GM19328 (cell line): Measurements from ENCODE around the gene BEST4.
"Not testable (repeated sequence)": the region's sequence is repeated elsewhere in the genome, so short reads cannot be mapped to it uniquely, and the experiment has no call there.

ENCODE experiments used
- ATAC-seq: cut with Tn5 transposase; IDR thresholded peaks from one replicate; pipeline ENCODE4 v1.9.1; 2021; ENCODE audit warnings: mild to moderate bottlenecking, moderate library complexity; ENCODE audit not compliant: unreplicated experiment

The BEST4 gene

DNA sequence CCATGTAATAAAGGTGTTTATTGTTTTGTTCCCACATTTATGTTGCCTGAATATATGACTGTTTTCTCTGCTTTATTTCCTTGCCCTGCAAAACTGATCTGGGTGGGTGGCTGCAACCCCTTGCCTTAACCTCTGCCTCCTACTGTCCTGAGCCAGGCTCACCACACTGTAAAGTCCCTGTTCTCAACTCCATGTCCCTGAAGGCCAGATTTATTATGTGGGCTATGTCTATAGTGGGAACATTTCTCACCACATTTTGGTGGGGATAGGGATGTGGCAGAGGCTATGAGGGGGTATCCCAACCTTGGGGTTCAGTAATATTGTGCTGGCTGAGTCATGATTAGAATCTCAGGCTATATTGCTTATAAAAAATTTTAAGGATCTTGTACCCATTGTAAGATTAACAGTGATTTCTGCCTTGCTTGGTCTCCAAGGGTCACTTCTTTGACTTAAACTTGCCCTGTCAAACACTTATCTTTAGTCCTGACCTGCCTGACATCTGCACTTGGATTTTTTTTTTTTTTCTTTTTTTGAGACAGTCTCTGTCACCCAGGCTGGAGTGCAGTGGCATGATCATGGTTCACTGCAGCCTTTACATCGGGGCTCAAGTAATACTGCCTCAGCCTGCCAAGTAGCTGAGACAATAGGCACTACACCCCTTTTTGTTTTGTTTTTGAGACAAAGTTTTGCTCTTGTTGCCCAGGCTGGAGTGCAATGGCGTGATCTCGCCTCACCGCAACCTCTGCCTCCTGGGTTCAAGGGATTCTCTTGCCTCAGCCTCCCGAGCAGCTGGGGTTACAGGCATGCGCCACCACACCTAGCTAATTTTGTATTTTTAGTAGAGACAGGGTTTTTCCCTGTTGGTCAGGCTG, 9.0 kb downstream of the BEST4 start:
- ATAC-seq: no peak

DNA sequence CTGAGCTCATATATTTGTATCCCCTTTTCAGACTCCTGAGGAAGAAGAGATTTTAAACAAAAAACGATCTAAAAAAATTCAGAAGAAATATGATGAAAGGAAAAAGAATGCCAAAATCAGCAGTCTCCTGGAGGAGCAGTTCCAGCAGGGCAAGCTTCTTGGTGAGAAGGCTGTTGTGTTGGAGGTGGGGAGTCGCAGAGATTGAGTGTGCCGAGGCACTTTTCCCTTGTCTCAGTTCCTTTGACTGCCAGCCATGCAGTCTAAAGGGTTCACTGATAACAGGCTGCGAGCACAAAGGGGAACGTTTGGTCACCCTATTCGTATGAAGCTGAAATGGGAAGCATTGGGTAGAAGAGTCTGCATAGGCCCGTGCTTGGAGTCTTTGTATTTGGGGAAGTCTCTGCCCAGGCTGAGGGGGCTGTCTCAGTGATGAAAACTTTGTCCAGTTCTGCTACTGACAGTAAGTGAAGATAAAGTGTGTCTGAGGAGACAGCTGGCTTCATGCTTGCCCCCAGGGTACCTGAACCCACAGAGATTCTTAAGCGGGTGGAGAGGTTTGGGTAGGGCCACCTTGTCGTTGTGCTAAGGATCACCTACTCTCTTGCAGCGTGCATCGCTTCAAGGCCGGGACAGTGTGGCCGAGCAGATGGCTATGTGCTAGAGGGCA, 9.9 kb downstream of the BEST4 start:
- no peak for ATAC-seq

DNA sequence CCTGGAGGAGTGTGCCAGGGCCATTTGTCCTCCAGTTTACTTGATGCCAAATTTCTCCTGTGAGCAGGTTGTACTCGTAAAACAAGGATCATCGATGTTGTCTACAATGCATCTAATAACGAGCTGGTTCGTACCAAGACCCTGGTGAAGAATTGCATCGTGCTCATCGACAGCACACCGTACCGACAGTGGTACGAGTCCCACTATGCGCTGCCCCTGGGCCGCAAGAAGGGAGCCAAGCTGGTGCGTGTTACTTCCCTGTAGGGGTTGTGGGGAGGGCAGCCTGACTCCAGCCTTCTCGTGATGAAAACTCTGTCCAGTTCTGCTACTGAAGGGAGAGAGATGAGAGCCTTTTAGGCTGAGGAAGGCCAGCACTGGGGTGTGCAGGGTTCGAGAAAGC, 10.4 kb downstream of the BEST4 start:
- no peak for ATAC-seq

DNA sequence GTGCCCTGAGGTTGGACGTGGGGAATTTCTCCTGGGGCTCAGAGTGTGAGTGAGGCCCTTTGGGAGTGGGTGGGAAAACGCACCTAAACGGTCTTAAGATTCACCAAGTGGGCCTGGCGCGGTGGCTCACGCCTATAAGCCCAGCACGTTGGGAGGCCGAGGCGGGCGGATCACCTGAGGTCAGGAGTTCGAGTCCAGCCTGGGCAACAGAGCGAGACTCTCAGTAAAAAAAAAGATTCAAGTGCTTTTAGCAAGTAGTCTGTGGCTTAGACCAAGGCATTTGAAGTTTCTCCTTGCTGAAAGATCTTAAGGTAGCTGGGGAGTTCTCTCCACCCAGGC, 11.3 kb downstream of the BEST4 start:
- no peak for ATAC-seq

DNA sequence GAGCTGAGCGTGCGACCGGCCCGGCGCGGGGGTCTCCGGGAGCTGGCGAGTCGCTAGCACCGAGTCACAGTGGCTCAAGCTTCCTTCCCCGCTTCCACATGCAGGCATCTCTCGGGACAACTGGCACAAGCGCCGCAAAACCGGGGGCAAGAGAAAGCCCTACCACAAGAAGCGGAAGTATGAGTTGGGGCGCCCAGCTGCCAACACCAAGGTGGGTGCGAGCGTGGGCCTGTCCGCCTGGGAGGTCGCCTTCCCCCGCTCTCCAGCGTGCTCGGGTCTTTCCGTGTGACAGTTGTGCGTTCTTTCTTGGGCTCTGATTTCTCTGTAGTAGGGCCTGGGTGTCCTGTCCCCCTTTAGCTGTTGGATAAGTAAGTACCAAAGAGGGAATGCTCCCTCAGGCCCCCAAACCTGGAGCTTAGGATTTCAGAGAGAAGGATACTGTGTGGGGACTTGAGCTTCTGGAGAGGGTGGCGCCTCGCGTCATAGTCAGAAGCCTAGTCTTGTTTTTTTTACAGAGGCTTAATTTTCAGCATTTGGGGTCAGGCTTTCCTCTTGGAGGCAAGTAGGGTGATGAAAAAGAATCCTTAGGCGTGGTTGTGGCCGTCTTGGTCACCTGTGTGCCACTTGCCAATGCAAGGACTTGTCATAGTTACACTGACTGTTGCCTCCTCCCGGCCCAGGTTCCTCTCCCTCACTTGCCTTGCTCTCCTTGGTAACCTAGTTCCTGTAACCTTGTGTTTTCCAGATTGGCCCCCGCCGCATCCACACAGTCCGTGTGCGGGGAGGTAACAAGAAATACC, 11.8 kb downstream of the BEST4 start:
- ATAC-seq: peak; percentile 17

DNA sequence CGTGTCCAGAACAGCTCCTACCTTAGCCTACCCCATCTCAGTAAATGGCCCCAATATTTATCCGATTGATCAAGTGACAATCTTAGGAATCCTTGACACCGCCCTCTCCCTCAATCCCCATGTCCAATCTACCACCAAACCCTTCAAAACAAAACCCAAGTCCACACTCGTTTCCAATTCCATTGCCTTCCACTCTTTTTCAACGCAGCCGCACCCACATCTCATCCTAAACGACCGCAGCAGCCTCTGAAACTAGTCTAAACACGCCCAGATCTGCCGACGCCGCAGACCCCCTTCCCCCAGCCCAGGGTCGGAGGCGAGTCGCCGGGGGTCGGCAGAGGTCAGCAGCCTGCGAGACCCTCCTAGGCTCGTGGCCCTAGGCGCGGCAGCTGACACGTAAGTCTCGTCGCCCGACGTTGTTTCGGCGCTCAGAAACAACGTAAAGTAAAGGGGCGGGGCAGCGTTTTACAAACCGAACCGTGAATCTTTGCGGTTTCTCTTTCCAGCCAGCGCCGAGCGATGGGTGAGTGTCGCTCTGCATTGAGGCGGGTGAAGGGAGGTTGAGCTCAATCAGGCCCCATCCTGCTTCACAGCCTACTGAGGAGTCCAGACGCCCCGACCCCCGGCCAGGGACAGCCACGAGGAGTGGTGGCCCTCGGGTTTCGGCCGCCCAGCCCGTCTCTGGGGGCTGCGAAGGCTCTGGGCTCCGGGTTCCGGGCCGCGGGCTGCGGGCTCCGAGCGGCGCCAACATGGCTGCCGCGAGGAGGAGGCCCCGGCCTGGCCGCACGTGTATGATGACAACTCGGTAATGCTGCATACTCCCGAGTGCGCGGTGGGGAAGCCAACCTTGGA, 12.7 kb downstream of the BEST4 start, which contains the start of gene RPS8:
TSS of gene RPS8 (plus strand) at position 463 of the 852 bp plus-strand sequence. CDS start at position 520, 57 bp downstream.
- peak; percentile 71 for ATAC-seq

DNA sequence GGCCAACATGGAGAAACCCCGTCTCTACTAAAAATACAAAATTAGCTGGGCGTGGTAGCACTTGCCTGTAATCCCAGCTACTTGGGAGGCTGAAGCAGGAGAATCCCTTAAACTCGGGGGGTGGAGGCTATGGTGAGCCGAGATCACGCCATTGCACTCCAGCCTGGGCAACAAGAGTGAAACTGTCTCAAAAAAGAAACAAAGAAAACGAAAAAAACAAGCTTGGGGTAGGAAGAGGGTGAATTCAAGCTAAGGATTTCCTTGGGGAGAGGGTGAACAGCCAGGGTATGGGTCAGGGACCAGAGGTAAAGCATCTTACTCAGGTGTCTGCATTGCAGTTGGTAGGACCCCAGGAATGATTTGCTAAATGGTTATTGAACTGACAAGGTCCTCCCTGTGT, 21.5 kb downstream of the BEST4 start:
- ATAC-seq: not testable (repeated sequence)

DNA sequence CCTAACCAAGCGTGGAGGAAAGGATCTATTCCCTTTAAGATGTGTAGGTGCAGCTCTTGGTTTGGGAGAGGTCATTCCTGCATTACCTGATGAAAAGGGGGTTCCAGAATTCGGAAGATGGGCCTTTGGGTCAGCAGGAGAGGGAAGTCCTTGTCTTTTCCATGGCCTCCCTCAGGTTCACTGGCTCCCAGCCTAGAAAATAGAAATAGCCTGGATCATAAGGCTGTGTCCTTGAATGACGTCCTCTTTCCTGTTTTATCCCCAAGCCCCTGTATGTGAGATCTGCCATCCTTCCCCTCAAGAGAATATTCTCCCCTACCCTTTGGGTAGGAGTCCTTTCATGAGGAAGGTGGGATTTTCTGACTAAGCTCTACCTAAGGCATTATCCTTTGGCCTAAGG, 27.1 kb downstream of the BEST4 start:
- ATAC-seq: no peak

DNA sequence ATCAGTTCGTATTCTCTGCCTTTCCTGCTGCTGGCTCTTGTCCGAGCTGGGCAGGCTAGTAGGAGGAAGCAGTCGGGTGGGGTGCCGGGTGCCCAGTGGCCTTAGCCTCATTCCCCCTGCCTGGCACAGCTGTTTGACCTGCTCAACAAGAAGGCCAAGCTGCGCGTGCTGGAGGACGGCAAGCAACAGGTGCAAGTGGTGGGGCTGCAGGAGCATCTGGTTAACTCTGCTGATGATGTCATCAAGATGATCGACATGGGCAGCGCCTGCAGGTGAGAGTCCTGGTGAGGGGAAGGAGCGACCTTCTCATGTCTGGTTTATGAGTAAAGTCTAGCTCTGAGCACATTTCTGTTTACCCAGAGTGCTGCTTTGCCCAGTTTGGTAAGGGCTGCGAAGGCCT, 28.9 kb downstream of the BEST4 start:
- ATAC-seq: no peak

DNA sequence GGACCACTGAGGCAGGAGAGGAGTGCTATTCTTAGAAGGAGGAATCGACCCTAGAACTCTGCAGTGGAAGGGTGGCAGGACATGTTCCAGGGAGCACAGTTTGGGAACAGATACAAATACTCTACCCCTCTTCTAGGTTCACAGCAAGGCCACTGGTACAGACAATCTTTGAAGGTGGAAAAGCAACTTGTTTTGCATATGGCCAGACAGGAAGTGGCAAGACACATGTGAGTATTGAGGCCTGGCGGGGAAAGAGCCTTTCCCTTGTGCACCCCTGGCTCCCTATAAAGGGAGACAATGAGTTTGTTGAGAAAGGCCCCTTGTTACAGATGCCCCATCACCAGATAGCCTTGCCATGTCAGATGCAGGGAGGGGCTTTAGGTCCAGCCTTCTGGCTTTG, 30.6 kb downstream of the BEST4 start:
- no peak for ATAC-seq

DNA sequence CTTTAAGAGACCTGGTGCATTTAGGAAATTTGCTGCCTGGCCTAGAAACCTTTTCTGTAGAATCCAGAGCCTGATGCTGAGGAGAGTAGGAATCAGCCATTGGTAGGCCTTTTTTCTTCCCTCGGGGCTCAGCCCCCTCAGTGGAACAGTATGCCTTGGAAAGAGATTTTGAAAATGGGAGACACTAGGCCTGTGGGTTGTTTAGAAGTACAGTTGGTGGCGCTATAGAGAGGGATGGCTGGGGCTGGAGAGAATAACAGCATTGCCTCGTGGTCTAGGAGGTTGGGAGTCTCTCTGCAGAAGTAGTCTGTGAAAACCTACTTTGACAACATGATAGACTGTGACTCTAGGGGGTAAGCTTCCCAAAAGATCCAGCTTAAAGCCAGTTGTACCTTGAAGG, 40.1 kb downstream of the BEST4 start:
- ATAC-seq: no peak

DNA sequence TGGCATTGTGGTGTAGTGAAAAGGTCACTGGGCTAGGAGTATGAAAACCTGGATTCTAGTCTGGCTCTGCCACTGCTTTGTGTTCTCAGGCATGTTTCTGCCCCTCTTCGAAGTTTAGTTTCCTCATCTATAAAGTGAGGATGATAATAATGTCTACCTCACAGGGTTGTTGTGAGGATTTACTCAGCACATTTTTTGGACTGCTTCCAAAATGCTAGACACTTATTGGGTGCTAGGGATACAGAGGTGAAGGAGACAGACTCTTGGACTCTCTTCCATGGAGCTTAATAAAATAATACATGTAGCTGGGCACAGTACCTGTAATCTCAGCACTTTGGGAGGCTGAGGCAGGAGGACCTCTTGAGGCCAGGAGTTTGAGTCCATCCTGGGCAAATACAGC, 44.8 kb downstream of the BEST4 start:
- ATAC-seq: no peak

DNA sequence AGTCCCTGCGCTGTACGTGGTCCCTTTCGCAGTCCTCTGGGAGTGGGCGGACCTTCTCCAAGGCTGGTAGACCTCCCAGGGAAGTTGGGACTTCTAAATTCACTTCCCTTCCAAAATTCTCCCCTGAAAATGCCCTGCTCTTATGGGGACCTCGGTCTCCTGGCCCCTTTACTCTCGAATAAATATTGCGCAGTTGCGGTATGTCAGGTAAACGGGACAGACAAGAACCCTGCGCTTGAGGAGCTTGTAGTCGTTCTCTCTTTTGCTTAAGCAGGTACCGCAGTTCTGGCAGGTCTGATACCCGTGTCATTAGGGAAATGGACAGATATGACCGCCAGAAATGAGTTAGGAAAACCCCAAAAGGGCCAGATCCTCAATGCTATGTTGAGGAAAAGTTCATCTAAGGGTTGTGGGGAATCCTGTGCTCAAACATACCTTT, 47.8 kb downstream of the BEST4 start:
- no peak for ATAC-seq

DNA sequence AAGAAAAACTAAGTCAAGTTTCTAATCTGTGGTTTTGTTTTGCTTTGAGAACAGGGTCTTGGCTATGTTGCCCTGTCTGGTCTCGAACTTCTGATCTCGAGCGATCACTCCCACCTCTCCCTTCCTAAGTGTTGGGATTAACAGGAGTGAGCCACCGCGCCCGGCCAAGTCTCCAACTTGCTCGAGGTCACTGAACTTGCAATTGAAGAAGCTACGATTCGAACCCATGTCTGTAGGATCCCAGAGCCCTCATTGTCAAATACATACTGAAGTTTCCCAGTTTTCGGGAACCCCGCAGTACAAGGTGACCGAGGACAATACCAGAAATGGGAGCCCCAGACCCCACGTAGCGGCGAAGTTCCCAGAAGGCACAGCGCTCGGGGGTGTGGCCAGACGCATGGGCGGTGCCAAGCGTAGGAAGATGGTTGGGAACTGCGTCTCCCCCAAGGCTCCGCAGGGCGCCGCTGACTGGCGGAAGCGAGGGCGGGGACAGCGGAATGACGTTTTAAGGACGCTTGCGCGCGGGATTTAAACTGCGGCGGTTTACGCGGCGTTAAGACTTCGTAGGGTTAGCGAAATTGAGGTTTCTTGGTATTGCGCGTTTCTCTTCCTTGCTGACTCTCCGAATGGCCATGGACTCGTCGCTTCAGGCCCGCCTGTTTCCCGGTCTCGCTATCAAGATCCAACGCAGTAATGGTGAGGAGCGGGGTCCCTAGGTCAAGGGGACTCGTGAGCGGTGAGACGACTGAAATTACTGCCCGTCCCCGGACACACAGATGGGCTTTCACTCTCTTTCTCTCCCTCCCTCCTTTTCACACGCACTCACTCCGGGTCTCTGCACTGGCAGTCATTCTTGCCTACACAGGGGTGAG, 48.4 kb downstream of the BEST4 start, which contains the start of gene KIF2C:
TSS of gene KIF2C (plus strand) at position 531 of the 872 bp plus-strand sequence. CDS start at position 627, 96 bp downstream.
- ATAC-seq: peak; percentile 97

DNA sequence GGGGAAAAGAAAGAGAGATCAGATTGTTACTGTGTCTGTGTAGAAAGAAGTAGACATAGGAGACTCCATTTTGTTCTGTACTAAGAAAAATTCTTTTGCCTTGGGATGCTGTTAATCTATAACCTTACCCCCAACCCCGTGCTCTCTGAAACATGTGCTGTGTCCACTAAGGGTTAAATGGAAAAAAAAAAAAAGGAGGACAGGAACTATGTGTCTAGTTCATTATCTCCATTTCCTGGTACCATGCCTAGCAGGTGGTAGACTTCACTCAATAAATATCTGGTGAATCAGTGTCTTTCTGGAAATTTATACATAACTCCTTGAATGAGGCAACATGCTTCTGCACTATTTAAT, 49.0 kb downstream of the BEST4 start:
- ATAC-seq: not testable (repeated sequence)

DNA sequence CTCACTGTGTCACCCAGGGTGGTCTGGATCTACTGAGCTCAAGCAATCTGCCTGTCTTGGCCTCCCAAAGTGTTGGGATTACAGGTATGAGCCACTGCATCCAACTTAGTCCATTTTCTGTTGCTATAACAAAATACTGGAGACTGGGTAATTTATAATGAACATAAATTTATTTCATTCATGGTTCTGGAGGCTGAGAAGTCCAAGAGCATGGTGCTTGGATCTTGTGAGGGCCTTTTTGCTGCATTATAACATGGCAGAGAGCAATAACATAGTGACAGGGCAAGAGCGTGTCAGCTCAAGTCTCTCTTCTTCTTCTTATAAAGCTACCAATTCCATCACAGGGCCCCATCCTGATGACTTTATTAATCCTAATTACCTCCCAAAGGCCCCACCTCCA, 52.0 kb downstream of the BEST4 start:
- ATAC-seq: no peak

DNA sequence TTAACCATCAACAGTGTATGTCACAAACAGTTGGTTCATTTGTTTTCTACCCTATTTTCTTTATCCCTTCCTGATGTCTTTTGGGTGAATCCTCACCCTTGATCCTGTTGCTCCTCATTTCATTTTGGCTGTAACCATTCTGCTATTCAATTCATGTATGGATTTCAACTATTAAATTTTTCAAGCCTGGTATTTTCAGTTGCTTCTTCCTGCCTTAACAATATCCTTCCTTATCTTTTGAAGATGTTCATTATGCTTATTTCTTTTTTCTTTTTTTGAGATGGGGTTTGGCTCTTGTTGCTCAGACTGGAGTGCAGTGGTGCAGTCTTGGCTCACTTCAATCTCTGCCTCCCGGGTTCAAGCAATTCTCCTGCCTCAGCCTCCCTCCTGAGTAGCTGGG, 54.2 kb downstream of the BEST4 start:
- no peak for ATAC-seq
